Stimulated activated CD4-positive, alpha-beta T cell treated with anti-CD3 and anti-CD28 coated beads, Interleukin-12 subunit alpha, Interleukin-12 subunit beta, amount 100 ng/mL, for 24 hours (primary cell): ENCODE measurements around the gene MARK2.
A peak's percentile ranks its signal among the peaks of the same experiment; 100 is the strongest.

Experiments
- DNase-seq, 2 experiments: peaks; one replicate each; pipeline ENCODE4 v3.0.0-alpha.2; 2020; ENCODE audit warnings: low read depth in 2 of 2

Gene MARK2

GRCh38 chr11:63882555-63883242, 43.8 kb downstream of the MARK2 start:
- DNase-seq: no peak

- no peak for DNase-seq
Measured at GRCh38 chr11:63883791-63884190, 44.9 kb downstream of the MARK2 start.

DNA sequence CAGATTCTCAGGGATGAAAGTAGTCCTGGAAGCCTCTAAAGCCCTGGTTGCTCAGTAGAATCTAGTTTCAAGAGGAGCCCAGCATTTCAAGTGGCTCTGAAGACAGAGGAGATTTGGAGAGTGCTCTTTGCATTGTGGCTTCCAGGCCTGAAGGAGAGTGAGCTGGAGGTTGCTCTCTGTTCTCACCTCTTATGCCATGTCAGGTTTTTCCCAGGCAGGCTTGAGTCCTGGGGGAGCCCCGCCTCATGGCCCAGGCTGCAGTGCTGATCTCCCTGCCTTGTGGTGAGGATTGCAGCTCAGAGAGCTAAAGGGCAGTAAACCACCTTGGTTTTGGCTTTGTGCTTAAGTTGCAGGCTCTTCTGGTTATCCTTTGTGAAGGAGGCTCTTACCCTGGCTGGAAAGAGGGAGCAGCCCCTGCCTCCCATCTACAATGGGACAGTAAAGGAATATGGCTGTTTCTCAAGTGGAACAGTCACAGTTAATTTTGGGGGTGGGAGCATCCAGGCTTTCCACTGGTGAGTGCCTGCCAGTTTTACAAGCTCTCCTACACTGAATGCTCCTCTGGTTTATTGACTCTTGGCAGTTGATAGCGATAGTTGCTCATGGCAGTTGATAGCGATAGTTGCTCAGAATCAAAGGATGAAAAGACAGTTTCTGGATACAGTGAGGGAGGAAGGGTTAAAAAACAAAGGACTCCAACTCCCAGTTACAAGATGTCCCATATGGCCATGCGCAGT, 45.5 kb downstream of the MARK2 start:
- no peak for DNase-seq

GRCh38 chr11:63887386-63887999, 48.6 kb downstream of the MARK2 start:
- no peak for DNase-seq

DNA sequence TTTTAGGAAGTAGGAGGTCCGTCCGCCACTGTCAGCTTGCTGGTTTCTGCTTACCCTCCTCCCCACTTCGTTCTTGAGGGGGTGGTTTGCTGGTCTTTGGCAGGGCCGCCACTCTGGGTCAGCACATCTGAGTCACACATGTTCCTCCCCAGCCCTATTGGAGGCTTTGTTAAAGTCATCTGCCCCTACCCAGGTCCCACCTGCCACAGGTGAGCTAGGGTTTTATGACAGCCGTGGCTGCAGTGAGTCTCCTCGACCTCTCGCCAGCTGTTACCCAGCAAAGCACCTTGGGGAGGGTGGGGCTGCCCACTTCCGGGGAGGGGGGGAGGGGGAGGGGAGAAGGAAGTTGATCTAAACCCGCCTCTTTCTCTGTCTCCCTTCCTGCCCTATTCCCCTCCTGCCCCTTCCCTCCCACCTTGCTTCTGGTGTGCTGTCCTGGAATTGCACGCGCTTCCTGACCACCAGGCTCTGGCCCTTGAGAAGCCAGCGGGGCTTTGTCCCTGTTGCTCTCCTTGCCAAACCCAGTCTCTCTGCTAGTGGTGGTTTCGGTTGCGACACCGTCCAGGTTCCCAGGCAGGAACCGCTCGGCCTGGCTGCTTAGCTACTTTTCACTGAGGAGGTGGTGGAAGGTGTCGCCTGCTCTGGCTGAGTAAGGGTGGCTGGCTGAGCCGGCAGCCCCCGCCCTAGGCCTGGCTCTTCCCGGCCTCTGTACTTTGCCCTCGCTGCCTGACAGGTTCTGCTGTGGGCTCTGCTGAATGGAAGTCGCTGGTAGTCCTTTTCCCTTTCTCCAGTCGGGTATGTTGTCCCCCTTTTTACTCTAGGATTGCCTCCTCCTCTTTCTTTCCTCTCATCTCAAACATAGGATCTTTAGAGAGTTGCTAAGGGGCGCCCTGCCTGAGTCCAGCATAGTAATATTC, 49.5 kb downstream of the MARK2 start:
- peak; percentile 35 to 55 for DNase-seq

DNA sequence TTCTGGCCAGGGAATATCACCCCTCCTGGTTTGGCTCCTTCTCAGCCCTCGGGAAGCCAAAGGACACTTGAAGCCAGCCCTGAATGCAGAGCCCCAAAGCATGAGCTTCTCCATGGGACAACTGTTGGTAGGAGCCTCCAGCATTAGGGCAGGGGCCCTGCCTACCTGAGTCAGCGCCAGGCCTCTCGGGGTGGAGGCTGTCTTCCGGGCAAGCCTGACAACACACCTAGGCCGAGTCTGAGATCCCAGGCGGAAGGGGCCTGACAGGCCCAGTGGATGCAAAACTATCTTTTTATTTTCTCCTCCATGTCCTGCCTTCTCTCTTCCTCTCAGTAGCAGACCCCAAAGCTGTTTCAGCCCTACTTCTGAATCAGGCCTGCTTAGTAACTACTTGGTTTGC, 50.4 kb downstream of the MARK2 start:
- no peak for DNase-seq

GRCh38 chr11:63890368-63890767, 51.5 kb downstream of the MARK2 start:
- no peak for DNase-seq

GRCh38 chr11:63892228-63892627, 53.3 kb downstream of the MARK2 start:
- no peak for DNase-seq

GRCh38 chr11:63893355-63893754, 54.4 kb downstream of the MARK2 start:
- no peak for DNase-seq

DNA sequence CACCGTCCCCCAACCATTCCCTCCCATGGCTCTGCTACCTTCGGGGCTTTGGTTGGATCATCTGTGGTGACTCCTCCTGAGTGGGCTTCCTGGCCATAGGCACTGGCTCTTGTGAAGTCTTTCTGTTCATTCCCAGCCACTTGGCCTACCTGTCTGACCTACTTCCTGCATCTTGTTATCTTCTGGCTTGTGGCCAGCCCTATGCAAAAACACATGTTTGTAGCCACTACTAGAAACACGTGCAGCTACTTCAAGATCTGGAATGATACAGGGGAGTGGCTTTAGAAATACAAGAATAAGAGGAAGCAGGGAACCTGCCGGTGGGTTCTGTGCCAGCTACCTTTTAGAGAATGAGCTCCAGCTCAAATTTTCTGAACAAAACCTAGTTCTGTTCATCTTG, 57.2 kb downstream of the MARK2 start:
- no peak for DNase-seq

- DNase-seq: no peak
Measured at GRCh38 chr11:63897459-63898146, 58.7 kb downstream of the MARK2 start.

- no peak for DNase-seq
Measured at GRCh38 chr11:63901660-63902059, 62.8 kb downstream of the MARK2 start.

DNA sequence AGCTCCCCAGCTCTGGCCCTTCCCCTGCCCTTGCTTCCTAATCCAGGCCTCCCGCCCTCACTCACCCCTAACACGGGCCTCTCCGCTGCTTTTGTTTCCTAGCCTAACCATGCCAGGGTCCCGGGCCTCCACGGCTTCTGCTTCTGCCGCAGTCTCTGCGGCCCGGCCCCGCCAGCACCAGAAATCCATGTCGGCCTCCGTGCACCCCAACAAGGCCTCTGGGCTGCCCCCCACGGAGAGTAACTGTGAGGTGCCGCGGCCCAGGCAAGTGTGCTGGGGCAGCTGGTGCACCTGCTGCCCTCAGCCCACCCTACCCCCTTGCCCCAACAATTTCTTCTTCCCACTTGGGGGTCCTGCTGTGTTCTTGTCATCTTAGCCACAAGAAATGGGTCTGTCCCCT, 65.0 kb downstream of the MARK2 start:
- no peak for DNase-seq

DNA sequence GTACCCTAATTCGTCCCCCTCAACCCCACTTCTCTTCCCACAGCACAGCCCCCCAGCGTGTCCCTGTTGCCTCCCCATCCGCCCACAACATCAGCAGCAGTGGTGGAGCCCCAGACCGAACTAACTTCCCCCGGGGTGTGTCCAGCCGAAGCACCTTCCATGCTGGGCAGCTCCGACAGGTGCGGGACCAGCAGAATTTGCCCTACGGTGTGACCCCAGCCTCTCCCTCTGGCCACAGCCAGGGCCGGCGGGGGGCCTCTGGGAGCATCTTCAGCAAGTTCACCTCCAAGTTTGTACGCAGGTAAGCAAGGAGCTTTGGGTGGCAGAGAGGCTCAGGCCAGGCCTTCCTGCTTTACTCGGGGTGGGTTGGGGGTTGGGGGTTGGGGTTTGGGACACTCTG, 65.8 kb downstream of the MARK2 start:
- DNase-seq: no peak

- no peak for DNase-seq
Measured at GRCh38 chr11:63905179-63905578, 66.3 kb downstream of the MARK2 start.

DNA sequence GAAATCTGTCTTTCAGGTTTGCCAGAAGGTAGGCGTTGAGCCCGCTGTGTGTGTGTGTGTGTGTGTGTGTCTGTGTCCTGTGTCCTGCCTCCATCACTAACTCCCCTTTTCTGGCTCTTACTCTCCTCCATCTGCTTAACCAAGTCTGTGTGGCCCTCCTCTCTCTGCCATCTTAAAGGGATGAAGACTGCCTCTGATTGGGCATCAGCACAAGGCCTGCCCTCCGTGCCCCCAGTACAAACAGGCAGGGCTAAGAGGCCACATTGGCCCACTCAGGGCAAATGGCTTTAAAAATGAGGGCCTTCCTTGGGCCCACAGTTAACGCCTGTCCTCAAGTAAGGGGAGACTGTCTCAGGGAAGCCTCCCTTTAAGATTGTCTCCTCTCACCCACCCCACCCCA, 67.2 kb downstream of the MARK2 start:
- DNase-seq: no peak

DNA sequence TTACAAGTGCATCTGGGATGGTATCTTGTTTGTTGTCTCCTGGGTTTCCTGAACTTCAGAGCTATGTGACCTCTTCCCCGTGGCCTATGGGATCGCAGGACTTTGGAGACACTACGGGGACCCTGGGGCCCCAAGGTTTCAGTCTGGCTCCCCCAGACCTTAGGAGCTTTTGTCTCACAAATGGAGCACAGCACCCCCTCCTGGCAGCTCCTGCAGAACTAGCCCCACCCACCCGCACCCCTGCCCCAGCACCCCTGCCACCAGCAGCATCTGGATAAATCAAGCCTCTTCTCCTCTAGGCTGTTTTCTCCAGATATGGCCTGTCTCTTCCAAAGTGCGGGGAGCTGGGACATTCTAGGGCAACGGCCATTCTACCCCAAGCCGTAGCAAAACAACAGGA, 67.7 kb downstream of the MARK2 start:
- peak in 1 of 2 experiments; percentile 37 for DNase-seq

- no peak for DNase-seq
Measured at GRCh38 chr11:63907063-63907462, 68.2 kb downstream of the MARK2 start.

GRCh38 chr11:63907808-63908530, 69.1 kb downstream of the MARK2 start:
- no peak for DNase-seq

- no peak for DNase-seq
Measured at GRCh38 chr11:63908631-63909401, 69.9 kb downstream of the MARK2 start.
